NCI-H128 (cell line): ENCODE data around the gene ZNF771.

ENCODE experiments used
- DNase-seq: peaks from one replicate; lab custom pipeline; 2025; ENCODE audit not compliant: unreplicated experiment; lab: John Stamatoyannopoulos, UW

ZNF771 gene

GRCh38 chr16:30398661-30399434, 8.6 kb upstream of the ZNF771 start:
- no peak for DNase-seq

GRCh38 chr16:30399435-30400186, 7.8 kb upstream of the ZNF771 start:
- no peak for DNase-seq

GRCh38 chr16:30401768-30402425, 5.5 kb upstream of the ZNF771 start:
- no peak for DNase-seq

- DNase-seq, result no peak
Observed at GRCh38 chr16:30406795-30407101, 658 bp upstream of the ZNF771 start.

- no peak for DNase-seq
Observed at GRCh38 chr16:30407804-30408534, 563 bp downstream of the ZNF771 start.

GRCh38 chr16:30409125-30410060, 2.0 kb downstream of the ZNF771 start:
- DNase-seq, result peak; percentile 80

GRCh38 chr16:30413112-30413806, 5.9 kb downstream of the ZNF771 start:
- DNase-seq, result no peak

GRCh38 chr16:30414159-30414558, 6.8 kb downstream of the ZNF771 start:
- no peak for DNase-seq

GRCh38 chr16:30416047-30416603, 8.7 kb downstream of the ZNF771 start:
- DNase-seq, result no peak

- DNase-seq, result no peak
Observed at GRCh38 chr16:30416624-30417528, 9.5 kb downstream of the ZNF771 start.

GRCh38 chr16:30417529-30418349, 10.3 kb downstream of the ZNF771 start:
- DNase-seq, result peak; percentile 59

GRCh38 chr16:30418350-30419181, 11.2 kb downstream of the ZNF771 start:
- DNase-seq, result no peak

GRCh38 chr16:30421010-30421409, 13.6 kb downstream of the ZNF771 start:
- DNase-seq, result no peak

- DNase-seq, result no peak
Observed at GRCh38 chr16:30428055-30428454, 20.6 kb downstream of the ZNF771 start.

GRCh38 chr16:30429418-30429677, 21.9 kb downstream of the ZNF771 start:
- DNase-seq, result no peak

- peak; percentile 97 for DNase-seq
Observed at GRCh38 chr16:30429678-30430427, 22.4 kb downstream of the ZNF771 start, which contains the start of gene DCTPP1. Gene DCTPP1, minus strand, starts transcription at chr16:30430030. Its CDS starts 50 bp downstream, at chr16:30429980.
